ENCODE data around the gene ARID5B.

The ARID5B gene

GRCh38 chr10:61871487-61871886 is 30.0 kb upstream of the ARID5B start:
- no peaks in the 10 kb centered on the region for H3K79me2 ChIP-seq (ENCODE audit: insufficient read depth, low read length)
- H3K9me2 ChIP-seq (replicated peaks; ENCODE audit: low read depth, low read length) = no peaks in the 10 kb centered on the region
- H3F3A ChIP-seq (ENCODE audit: low read depth) = 0 out of 2 replicates have a peak, but pooled peaks cover 5% of the 10 kb centered on the region
- no peaks in the 10 kb centered on the region for H3K27me3 ChIP-seq (ENCODE audit: insufficient read depth, low read length, poor library complexity, severe bottlenecking)
- TF ChIP-seq, protein P1, sequence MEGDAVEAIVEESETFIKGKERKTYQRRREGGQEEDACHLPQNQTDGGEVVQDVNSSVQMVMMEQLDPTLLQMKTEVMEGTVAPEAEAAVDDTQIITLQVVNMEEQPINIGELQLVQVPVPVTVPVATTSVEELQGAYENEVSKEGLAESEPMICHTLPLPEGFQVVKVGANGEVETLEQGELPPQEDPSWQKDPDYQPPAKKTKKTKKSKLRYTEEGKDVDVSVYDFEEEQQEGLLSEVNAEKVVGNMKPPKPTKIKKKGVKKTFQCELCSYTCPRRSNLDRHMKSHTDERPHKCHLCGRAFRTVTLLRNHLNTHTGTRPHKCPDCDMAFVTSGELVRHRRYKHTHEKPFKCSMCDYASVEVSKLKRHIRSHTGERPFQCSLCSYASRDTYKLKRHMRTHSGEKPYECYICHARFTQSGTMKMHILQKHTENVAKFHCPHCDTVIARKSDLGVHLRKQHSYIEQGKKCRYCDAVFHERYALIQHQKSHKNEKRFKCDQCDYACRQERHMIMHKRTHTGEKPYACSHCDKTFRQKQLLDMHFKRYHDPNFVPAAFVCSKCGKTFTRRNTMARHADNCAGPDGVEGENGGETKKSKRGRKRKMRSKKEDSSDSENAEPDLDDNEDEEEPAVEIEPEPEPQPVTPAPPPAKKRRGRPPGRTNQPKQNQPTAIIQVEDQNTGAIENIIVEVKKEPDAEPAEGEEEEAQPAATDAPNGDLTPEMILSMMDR (conservative IDR thresholded peaks at IDR 0.05; ENCODE audit: low read length) = no peak
- TF ChIP-seq EZH2phosphoT487 (IDR thresholded peaks at IDR 0.05; ENCODE audit: borderline replicate concordance) = no peak
- H3K9me3 ChIP-seq (ENCODE audit: insufficient read depth, low read depth, low read length) = no peaks in the 10 kb centered on the region
- H3K9ac ChIP-seq (ENCODE audit: low read depth, low read length, poor library complexity, severe bottlenecking) = no peak overlapping the region
- H3K4me1 ChIP-seq (ENCODE audit: insufficient read depth, low read length, poor library complexity, severe bottlenecking) = peaks cover 21% of the 10 kb centered on the region
- no peak overlapping the region for H2AFZ ChIP-seq (ENCODE audit: low read length)
- no peak overlapping the region for H3K4me2 ChIP-seq (ENCODE audit: low read depth, low read length, poor library complexity, severe bottlenecking)
- no peaks in the 10 kb centered on the region for H4K20me1 ChIP-seq (ENCODE audit: insufficient read depth, low read length, poor library complexity, severe bottlenecking)
- no peaks in the 10 kb centered on the region for H3K36me3 ChIP-seq (ENCODE audit: insufficient read depth, low read length)
- H3K4me3 ChIP-seq (ENCODE audit: low read length, poor library complexity, severe bottlenecking) = no peak overlapping the region

GRCh38 chr10:61877887-61878739 is 23.4 kb upstream of the ARID5B start:
- Histone ChIP-seq H3K36me3 (ENCODE audit: insufficient read depth, low read length) (no peaks in the 10 kb centered on the region), H3K4me3 (ENCODE audit: low read length, poor library complexity, severe bottlenecking) (no peak overlapping the region), H4K20me1 (ENCODE audit: insufficient read depth, low read length, poor library complexity, severe bottlenecking) (no peaks in the 10 kb centered on the region), H3K4me1 (ENCODE audit: insufficient read depth, low read length, poor library complexity, severe bottlenecking) (peaks cover 6% of the 10 kb centered on the region), H2AFZ (ENCODE audit: low read length) (no peak overlapping the region), H3K9ac (ENCODE audit: low read depth, low read length, poor library complexity, severe bottlenecking) (no peak overlapping the region), H3K4me2 (ENCODE audit: low read depth, low read length, poor library complexity, severe bottlenecking) (no peak overlapping the region), H3F3A (ENCODE audit: low read depth) (no peaks in the 10 kb centered on the region), H3K9me3 (ENCODE audit: insufficient read depth, low read depth, low read length) (no peaks in the 10 kb centered on the region), H3K9me2 (replicated peaks; ENCODE audit: low read depth, low read length) (no peaks in the 10 kb centered on the region), H3K27me3 (ENCODE audit: insufficient read depth, low read length, poor library complexity, severe bottlenecking) (no peaks in the 10 kb centered on the region), H3K79me2 (ENCODE audit: insufficient read depth, low read length) (no peaks in the 10 kb centered on the region)
- no peak for TF ChIP-seq EZH2phosphoT487 (IDR thresholded peaks at IDR 0.05; ENCODE audit: borderline replicate concordance)

DNA sequence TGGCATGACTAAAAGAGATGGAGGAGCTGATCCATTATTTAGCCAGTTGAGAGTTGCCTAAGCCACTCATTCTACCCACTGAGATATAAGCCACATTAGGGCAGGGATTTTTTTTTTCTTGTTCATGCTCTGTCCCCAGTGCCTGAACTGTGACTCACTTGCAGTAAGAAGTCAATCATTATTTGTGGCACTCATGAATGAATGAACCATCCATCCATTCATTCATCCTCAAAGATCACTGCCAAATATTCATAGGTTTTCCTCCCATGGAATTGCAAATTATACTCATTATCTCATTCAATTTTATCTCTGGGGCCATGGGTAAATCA is 22.8 kb upstream of the ARID5B start:
- H3K36me3 ChIP-seq (ENCODE audit: insufficient read depth, low read length) = no peaks in the 10 kb centered on the region
- no peaks in the 10 kb centered on the region for H3K9me3 ChIP-seq (ENCODE audit: insufficient read depth, low read depth, low read length)
- H3K27me3 ChIP-seq (ENCODE audit: insufficient read depth, low read length, poor library complexity, severe bottlenecking) = no peaks in the 10 kb centered on the region
- peaks cover under 1% of the 10 kb centered on the region for H3K4me1 ChIP-seq (ENCODE audit: insufficient read depth, low read length, poor library complexity, severe bottlenecking)
- H3K9me2 ChIP-seq (replicated peaks; ENCODE audit: low read depth, low read length) = no peaks in the 10 kb centered on the region
- H3K9ac ChIP-seq (ENCODE audit: low read depth, low read length, poor library complexity, severe bottlenecking) = no peak overlapping the region
- H3K4me2 ChIP-seq (ENCODE audit: low read depth, low read length, poor library complexity, severe bottlenecking) = no peak overlapping the region
- no peak overlapping the region for H3K4me3 ChIP-seq (ENCODE audit: low read length, poor library complexity, severe bottlenecking)
- no peaks in the 10 kb centered on the region for H4K20me1 ChIP-seq (ENCODE audit: insufficient read depth, low read length, poor library complexity, severe bottlenecking)
- H3K79me2 ChIP-seq (ENCODE audit: insufficient read depth, low read length) = no peaks in the 10 kb centered on the region
- no peaks in the 10 kb centered on the region for H3F3A ChIP-seq (ENCODE audit: low read depth)
- no peak overlapping the region for H2AFZ ChIP-seq (ENCODE audit: low read length)
- no peak for TF ChIP-seq EZH2phosphoT487 (IDR thresholded peaks at IDR 0.05; ENCODE audit: borderline replicate concordance)
- TF ChIP-seq, protein P1 (conservative IDR thresholded peaks at IDR 0.05; ENCODE audit: low read length) = no peak
